Stimulated activated CD4-positive, alpha-beta T cell treated with anti-CD3 and anti-CD28 coated beads, Interleukin-15, amount 100 ng/mL, for 24 hours (primary cell): ENCODE measurements around the gene LPAR2.

Experiments used
- DNase-seq: peaks from one replicate; pipeline ENCODE4 v3.0.0-alpha.2; 2020

Gene LPAR2

GRCh38 chr19:19594381-19594780 lies 33.6 kb downstream of the LPAR2 start:
- peak; percentile 46 for DNase-seq

GRCh38 chr19:19592690-19593089 lies 35.3 kb downstream of the LPAR2 start:
- no peak for DNase-seq

GRCh38 chr19:19591133-19591825 lies 36.7 kb downstream of the LPAR2 start:
- peak; percentile 80 for DNase-seq

- no peak for DNase-seq
Observed at GRCh38 chr19:19588546-19588945, 39.5 kb downstream of the LPAR2 start.

- DNase-seq = no peak
Observed at GRCh38 chr19:19587771-19588170, 40.2 kb downstream of the LPAR2 start.

GRCh38 chr19:19584356-19584755 lies 43.7 kb downstream of the LPAR2 start:
- DNase-seq = no peak

- no peak for DNase-seq
Observed at GRCh38 chr19:19582471-19582870, 45.5 kb downstream of the LPAR2 start.

GRCh38 chr19:19581391-19581790 lies 46.6 kb downstream of the LPAR2 start:
- DNase-seq = no peak

- DNase-seq = no peak
Observed at GRCh38 chr19:19580418-19580817, 47.6 kb downstream of the LPAR2 start.

GRCh38 chr19:19579533-19580361 lies 48.3 kb downstream of the LPAR2 start:
- DNase-seq = no peak

- no peak for DNase-seq
Observed at GRCh38 chr19:19578252-19578651, 49.8 kb downstream of the LPAR2 start.

GRCh38 chr19:19575411-19575810 lies 52.6 kb downstream of the LPAR2 start:
- no peak for DNase-seq
